ENCODE measurements around the gene PJA2. TPM values are rescaled to one million over a fixed set of nuclear protein-coding genes. Genes with fewer than 3 reads are reported as not detected.
A peak's percentile ranks its signal among the peaks of the same experiment; 100 is the strongest.

Gene PJA2, protein sequence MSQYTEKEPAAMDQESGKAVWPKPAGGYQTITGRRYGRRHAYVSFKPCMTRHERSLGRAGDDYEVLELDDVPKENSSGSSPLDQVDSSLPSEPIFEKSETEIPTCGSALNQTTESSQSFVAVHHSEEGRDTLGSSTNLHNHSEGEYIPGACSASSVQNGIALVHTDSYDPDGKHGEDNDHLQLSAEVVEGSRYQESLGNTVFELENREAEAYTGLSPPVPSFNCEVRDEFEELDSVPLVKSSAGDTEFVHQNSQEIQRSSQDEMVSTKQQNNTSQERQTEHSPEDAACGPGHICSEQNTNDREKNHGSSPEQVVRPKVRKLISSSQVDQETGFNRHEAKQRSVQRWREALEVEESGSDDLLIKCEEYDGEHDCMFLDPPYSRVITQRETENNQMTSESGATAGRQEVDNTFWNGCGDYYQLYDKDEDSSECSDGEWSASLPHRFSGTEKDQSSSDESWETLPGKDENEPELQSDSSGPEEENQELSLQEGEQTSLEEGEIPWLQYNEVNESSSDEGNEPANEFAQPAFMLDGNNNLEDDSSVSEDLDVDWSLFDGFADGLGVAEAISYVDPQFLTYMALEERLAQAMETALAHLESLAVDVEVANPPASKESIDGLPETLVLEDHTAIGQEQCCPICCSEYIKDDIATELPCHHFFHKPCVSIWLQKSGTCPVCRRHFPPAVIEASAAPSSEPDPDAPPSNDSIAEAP
- total RNA-seq (74.5 and 82.7 TPM in 2 replicates), polyA plus RNA-seq (78.4 and 107 TPM in 2 replicates), polyA minus RNA-seq (ENCODE audit: low replicate concordance) (28.8 and 31.7 TPM in 2 replicates)
- 50.3 and 64.0 TPM in 2 replicates for polyA plus RNA-seq (2012)

DNA sequence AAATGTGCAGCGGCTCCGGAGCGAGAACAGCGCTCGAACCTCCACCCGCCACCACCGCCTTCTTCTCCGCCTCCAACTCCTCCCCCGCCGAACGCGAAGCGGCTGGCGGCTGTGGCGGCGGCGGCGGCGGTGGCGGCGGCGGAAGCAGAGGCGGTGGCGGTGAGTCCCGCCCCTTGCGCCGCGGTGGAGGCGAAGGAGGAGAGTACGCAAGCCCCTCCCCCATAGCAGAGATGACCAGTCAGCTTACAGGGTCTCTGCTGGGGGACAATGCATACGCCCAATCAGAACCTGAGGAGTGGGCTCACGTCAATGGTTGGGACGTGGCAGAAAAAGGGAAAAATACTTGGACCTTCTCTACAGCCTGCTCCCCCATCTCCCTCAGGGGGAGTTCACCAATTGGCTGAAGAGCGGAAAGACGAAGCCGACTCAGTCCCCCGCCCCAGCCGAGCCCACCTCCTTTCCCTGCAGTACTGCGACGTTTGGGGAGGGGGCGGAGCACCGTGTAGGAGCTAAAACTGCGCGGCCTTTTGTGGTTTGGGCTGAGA is at the start of gene PJA2:
PJA2 (minus strand) TSS at position 131 of the 545 bp plus-strand sequence. CDS start 26,541 bp downstream, outside the sequence.
- TF ChIP-seq EZH2 (IDR thresholded peaks at IDR 0.05; ENCODE audit: low read length, missing control alignments) = no peak
- TF ChIP-seq, protein P1, sequence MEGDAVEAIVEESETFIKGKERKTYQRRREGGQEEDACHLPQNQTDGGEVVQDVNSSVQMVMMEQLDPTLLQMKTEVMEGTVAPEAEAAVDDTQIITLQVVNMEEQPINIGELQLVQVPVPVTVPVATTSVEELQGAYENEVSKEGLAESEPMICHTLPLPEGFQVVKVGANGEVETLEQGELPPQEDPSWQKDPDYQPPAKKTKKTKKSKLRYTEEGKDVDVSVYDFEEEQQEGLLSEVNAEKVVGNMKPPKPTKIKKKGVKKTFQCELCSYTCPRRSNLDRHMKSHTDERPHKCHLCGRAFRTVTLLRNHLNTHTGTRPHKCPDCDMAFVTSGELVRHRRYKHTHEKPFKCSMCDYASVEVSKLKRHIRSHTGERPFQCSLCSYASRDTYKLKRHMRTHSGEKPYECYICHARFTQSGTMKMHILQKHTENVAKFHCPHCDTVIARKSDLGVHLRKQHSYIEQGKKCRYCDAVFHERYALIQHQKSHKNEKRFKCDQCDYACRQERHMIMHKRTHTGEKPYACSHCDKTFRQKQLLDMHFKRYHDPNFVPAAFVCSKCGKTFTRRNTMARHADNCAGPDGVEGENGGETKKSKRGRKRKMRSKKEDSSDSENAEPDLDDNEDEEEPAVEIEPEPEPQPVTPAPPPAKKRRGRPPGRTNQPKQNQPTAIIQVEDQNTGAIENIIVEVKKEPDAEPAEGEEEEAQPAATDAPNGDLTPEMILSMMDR (conservative IDR thresholded peaks at IDR 0.05 in 1 of 2, IDR thresholded peaks at IDR 0.05 in 1 of 2; ENCODE audit: low read depth in 1 of 2, low read length in 2 of 2) = peak in 1 of 2 donors; percentile 34
- H3K9ac ChIP-seq (ENCODE audit: insufficient read depth, low read length) = peak within 1 kb of the TSS; percentile 89

DNA sequence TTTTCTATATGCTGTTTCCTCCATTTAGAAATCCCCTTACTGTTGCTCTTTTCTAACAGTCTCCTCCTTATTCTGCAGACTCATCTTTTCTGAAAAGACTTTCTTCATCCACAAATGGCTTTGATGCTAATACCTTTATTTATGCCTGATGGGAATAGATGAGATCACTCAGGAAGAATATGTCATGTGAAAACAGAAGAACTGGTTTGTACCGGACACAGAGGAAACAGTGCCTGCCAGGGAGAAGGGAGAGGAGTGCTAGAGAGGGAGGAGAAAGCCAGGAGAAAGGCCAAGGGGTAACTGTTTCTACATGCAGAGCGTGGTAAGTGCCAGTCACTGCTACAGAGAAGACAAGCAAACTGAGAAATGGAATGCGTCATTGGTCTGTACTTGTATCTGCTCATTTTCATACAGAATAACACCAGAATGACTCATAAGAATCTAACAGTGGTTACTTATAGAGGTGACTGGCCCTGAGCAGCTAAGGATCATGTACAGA is 45.9 kb upstream of the PJA2 start:
- TF ChIP-seq EZH2 (IDR thresholded peaks at IDR 0.05; ENCODE audit: low read length, missing control alignments) = no peak
- TF ChIP-seq, protein P1 (conservative IDR thresholded peaks at IDR 0.05 in 1 of 2, IDR thresholded peaks at IDR 0.05 in 1 of 2; ENCODE audit: low read depth in 1 of 2, low read length in 2 of 2) = no peak
- H4K20me1 ChIP-seq (ENCODE audit: control insufficient read depth, extremely low read depth, insufficient read depth, low read length) = no peaks in the 10 kb centered on the region
- H3K9ac ChIP-seq (ENCODE audit: insufficient read depth, low read length) = no peak overlapping the region
- no peaks in the 10 kb centered on the region for H3K9me3 ChIP-seq (ENCODE audit: control insufficient read depth, insufficient read depth, low read depth, low read length)
- H3K27me3 ChIP-seq (ENCODE audit: control insufficient read depth, insufficient read depth, low read length) = no peaks in the 10 kb centered on the region
- no peak overlapping the region for H3K4me3 ChIP-seq (replicated peaks in 1 of 4; ENCODE audit: control extremely low read depth in 1 of 4, insufficient read depth in 1 of 4, low read depth in 3 of 4, low read length in 4 of 4)
- H3K27ac ChIP-seq (ENCODE audit: insufficient read depth, low read length) = peak overlapping the region; percentile 47
- H3K36me3 ChIP-seq (ENCODE audit: control insufficient read depth, insufficient read depth, low read length) = no peaks in the 10 kb centered on the region
- H3K79me2 ChIP-seq (ENCODE audit: control insufficient read depth, insufficient read depth, low read length) = no peaks in the 10 kb centered on the region
- no peak overlapping the region for H2AFZ ChIP-seq (ENCODE audit: low read length)
- peaks cover 3% of the 10 kb centered on the region for H3K4me1 ChIP-seq (ENCODE audit: control insufficient read depth, extremely low read depth, insufficient read depth, low read length)
- peak overlapping the region; percentile 18 for H3K4me2 ChIP-seq (ENCODE audit: extremely low read depth, insufficient read depth, low read length)
- peak; percentile 97 to 99 for DNase-seq (ENCODE audit: low read depth in 2 of 2)

More for the DNA sequence above, at the start of gene PJA2:
- Histone ChIP-seq H3K4me2 (ENCODE audit: extremely low read depth, insufficient read depth, low read length) (peak within 1 kb of the TSS; percentile 84), H3K27ac (ENCODE audit: insufficient read depth, low read length) (peak within 1 kb of the TSS; percentile 97), H3K36me3 (ENCODE audit: control insufficient read depth, insufficient read depth, low read length) (no peaks in the 10 kb centered on the region), H2AFZ (ENCODE audit: low read length) (peak within 1 kb of the TSS; percentile 48), H4K20me1 (ENCODE audit: control insufficient read depth, extremely low read depth, insufficient read depth, low read length) (peaks cover 2% of the 10 kb centered on the region), H3K4me3 (replicated peaks in 1 of 4; ENCODE audit: control extremely low read depth in 1 of 4, insufficient read depth in 1 of 4, low read depth in 3 of 4, low read length in 4 of 4) (peak within 1 kb of the TSS; percentile 75 to 97 (median 88)), H3K79me2 (ENCODE audit: control insufficient read depth, insufficient read depth, low read length) (peaks cover 43% of the 10 kb centered on the region), H3K4me1 (ENCODE audit: control insufficient read depth, extremely low read depth, insufficient read depth, low read length) (peaks cover 10% of the 10 kb centered on the region), H3K9me3 (ENCODE audit: control insufficient read depth, insufficient read depth, low read depth, low read length) (no peaks in the 10 kb centered on the region), H3K27me3 (ENCODE audit: control insufficient read depth, insufficient read depth, low read length) (no peaks in the 10 kb centered on the region)
- peak; percentile 100 for DNase-seq (ENCODE audit: low read depth in 2 of 2)

Data from fibroblast of lung (primary cell).